NCI-H1417 treated with DMSO at 0.1 percent for 48 hours (cell line): Measurements from ENCODE around the gene CLBA1.
"Not testable (repeated sequence)": the region's sequence is repeated elsewhere in the genome, so short reads cannot be mapped to it uniquely, and the experiment has no call there.

Experiments
- DNase-seq: peaks from one replicate; lab custom pipeline; 2025; lab: John Stamatoyannopoulos, UW

Gene CLBA1

GRCh38 chr14:104947881-104948735 lies 37.5 kb upstream of the CLBA1 start:
- not testable (repeated sequence) for DNase-seq

- DNase-seq = no peak
Observed at GRCh38 chr14:104948736-104949031, 36.9 kb upstream of the CLBA1 start.

GRCh38 chr14:104949406-104949955 lies 36.1 kb upstream of the CLBA1 start:
- DNase-seq = not testable (repeated sequence)

DNA sequence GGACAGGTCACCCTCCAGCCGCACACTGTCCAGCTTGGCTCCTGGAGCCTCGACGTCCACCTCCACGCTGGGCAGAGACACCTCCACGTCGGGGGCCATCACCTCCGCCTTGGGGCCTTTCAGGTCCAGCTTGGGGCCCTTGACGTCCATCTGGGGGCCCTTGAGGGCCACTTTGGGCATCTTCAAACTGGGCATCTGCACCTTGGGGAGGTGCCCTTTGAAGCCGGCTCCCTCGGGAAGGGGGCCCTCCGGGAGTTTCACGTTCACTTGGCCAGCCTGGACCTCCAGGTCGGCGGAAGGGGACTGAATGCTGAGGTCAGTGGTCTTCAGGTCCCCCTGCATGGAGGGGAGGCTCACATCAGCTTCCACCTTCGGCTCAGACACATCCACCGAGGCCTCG lies 35.6 kb upstream of the CLBA1 start:
- DNase-seq = no peak

- DNase-seq = not testable (repeated sequence)
Observed at GRCh38 chr14:104950701-104951100, 34.9 kb upstream of the CLBA1 start.

DNA sequence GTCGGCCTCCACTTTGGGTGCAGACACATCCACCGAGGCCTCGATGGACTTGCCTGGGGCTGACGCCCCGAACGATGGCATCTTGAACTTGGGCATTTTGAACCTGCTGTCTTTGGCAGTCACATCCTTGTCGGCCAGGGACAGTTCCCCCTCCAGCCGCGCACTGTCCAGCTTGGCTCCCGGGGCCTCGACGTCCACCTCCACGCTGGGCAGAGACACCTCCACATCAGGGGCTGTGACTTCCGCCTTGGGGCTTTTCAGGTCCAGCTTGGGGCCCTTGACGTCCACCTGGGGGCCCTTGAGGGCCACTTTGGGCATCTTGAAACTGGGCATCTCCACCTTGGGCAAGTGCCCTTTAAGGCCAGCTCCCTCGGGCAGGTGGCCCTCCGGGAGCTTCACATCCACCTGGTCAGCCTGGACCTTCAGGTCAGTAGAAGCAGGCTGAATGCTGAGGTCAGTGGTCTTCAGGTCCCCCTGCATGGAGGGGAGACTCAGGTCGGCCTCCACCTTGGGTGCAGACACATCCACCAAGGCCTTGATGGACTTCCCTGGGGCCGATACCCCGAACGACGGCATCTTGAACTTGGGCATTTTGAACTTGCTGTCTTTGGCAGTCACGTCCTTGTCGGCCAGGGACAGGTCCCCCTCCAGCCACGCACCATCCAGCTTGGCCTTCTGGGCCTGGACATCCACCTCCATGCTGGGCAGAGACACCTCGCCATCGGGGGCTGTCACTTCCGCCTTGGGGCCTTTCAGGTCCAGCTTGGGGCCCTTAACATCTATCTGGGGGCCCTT lies 33.5 kb upstream of the CLBA1 start:
- DNase-seq = not testable (repeated sequence)

GRCh38 chr14:104953097-104953496 lies 32.5 kb upstream of the CLBA1 start:
- no peak for DNase-seq

- no peak for DNase-seq
Observed at GRCh38 chr14:104953896-104954656, 31.5 kb upstream of the CLBA1 start.

DNA sequence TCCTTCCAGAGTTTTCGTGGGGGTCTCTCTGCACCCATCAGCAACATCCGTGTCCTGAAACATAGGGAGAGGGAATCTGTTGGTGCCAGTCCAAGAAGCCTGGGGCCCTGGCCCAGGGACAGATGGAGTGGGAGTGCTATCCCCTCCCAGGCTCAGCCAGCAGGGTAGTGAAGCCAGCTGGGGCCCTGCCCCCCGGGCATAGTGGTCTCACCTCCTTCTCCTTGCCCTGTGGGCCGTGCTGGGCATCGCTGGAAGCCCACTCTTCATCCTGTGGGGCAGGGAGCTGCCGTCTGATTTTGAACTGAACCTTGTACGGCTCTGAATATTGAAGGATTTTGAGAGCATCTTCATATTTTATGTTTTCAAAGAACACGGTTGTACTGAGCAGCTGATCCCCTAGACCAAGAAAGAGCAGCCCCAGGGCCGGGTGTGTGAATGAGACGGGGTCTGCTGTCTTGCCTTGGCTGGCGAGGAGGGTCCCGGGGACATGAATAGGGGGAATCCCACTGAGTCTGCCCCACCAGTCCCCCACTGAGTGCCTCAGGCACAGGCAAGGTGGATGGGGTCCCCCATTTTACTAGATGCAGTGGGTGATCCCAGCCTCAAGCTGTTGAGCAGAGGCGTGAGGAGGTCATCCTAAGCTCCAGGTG lies 30.7 kb upstream of the CLBA1 start:
- DNase-seq = no peak

DNA sequence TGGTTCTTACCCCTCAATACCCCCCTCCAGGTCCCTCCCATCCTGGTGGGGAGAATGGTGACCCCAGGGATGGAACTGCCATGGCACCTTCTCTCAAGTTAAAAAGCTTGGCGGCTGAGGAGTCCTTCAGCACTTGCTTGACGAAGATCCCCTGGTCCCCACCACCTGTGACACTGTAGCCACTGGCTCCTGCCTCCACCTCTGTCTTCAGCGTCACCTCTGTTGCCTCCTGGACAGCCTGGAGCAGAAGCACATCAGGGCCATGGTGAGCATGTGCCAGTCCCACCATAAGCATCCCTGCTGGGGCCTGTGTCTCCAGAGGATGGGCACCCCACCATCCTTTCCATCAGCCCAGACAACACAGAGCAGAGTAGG lies 30.2 kb upstream of the CLBA1 start:
- DNase-seq = no peak

- DNase-seq = no peak
Observed at GRCh38 chr14:104956290-104956890, 29.2 kb upstream of the CLBA1 start.

DNA sequence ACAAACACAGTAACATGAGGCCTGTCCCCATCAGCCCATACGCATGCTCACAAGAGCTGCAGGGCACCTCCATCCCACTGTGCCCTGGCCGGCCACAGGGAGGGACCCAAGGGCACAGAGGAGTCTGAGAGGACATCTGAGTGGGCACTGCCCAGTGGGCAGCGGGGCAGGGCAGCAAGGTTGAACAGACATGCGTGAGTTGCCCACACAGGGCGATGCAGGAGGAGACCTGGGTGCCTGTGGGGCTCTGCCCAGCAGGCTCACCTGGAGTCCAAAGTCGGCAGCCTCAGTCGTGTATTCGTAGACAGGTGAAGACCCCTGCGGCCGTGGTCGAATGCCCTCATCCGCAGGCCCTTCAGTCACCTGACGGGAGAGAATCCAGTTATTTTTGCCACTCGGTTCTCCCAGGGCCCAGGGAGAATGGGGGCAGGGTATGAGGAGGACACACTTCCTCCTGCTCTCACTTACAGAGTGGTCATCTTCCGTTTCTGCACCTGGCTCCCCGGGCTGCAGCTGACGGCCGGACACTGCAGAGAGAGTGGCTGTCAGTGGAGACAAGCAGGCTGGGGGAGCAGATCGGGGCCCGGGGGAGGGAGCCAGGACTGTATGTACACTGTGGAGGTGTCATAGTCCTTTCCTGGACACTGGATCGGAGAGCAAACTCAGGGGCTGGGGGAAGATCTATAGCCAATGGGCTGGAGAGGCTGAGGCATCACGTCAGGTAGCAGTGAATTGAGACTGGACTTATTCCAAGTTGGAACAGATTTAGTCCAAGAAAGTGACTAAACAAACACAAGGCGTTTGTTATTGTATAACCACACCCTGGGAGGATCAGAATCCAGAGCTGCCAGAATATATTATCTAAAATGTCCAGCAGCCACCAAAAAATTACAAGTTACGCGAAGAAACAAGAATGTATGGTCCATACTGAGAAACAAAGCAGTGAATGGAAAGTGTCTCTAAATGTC lies 28.2 kb upstream of the CLBA1 start:
- DNase-seq = no peak

GRCh38 chr14:104964546-104964945 lies 21.0 kb upstream of the CLBA1 start:
- DNase-seq = no peak

DNA sequence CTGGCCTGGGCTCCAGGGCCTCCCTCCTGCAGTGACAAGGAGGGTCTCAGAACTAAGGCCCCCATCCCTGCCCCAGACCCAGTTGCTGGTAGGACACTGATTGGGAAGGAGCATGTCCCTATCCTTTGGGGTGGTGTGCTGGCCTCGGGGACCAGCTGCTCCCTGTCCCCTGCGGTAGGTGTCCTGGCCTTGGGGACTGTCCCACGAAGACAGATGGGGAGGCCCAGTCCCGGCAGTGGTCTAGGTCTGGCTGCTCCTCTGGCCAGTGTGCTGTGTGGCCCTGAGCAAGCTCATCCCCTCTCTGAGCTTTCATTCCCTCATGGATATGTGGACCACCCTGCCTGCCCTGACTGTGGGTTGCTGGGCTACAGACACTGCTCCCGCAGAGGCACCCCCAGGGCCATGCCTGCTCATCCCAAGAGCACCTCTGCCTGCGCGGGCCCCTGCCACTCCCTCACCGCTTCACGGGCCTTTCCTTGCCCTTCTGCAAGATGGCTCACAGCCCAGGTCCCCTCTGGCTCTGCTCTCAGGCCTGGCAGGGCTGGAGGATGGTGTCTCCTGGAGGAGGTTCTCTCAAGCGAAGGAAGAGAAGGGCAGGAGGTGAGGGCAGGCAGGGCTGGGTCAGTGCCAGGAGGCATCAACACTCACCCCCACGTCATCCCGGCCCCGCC lies 19.9 kb upstream of the CLBA1 start:
- no peak for DNase-seq

- DNase-seq = no peak
Observed at GRCh38 chr14:104966261-104966865, 19.2 kb upstream of the CLBA1 start.

DNA sequence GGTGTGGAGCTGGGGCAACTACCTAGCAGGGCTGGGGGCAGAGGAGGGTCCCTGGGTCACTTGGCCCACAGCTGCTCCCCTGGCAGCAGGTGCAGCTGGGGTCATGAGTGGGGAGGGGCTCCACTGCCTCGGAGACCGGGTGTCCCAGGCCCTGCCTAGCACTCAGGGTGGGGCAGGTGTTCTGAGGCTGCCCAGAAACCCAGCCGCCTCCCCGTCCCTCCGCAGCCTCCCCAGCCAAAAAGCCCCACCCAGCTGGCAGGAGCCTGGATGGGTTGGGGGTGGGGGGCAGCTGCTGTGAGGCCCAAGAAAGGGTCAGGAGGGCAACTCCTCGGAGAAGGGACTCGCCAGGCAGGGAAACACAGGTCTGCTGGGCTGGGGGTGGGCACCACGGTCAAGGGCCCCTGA lies 18.6 kb upstream of the CLBA1 start:
- DNase-seq = no peak

DNA sequence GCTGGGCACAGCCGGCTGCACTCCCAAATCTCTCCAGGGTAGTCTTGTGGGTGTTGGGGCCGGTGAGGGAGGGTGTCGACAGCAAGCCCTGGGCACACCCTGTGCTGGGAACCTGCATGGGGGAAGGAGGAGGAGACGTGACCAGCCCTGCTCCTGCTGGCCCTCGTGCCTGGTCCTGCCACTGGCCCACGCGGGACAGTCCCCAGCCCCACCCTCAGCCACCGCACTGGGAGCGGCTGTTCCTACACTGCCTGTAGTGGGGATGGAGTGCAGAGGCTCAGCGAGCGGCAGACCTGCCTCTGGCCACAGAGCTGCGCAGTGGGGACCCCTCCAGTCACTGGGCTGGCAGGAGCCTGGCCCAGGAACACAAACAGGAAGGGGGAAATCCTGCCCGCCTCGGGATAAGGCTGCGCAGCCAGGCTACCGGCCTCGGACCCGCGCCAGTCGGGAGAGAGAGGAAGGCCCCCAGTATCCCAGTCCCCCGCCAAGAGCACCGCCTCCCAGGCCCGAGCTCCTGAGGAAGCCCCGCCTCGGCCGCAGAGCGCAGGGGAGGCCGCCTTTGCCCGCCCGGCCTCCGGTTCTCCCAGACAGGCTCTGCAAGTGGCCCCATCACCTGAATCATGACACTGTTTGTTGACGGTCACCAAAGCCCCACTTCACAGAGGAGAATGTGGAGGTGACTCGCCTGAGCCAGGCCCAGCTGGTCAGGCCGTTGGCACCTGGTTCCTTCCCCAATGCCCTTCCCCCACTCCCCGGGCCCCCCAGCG lies 18.0 kb upstream of the CLBA1 start:
- DNase-seq = no peak

DNA sequence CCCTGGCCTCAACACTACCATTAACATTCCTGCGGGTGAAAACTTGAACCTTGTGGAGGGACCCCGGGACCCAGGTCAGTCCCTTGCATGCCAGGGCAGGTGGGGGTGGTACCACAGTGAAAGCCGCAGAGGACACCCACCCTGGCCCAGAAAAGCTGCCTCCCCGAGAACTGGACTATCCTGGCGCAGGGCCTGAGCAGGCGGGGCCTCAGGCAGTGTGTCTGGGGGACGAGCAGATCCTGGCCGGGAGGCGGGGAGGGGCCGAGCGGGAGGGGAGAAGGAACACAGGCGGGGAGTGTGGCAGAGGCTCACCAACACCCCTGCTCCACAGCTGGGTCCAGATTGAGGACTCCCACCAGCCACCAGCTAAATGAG lies 17.4 kb upstream of the CLBA1 start:
- no peak for DNase-seq
